Large intestine (tissue), 3 donors: ENCODE data around the gene BEND5. TPM values are rescaled to one million over a fixed set of nuclear protein-coding genes. Genes with fewer than 3 reads are reported as not detected.

Source experiments
- DNase-seq, 2 donors: peaks; one replicate each; pipeline versions ENCODE4 v3.0.0 to v3.0.0-alpha.2; 2013
- H3K27ac ChIP-seq: one replicate; pipeline ENCODE4 v1.5.1; 2013; ENCODE audit warnings: low read length
- H3K27me3 ChIP-seq: 2 replicates; pipeline ENCODE4 v1.6.1; 2013; ENCODE audit warnings: low read length; ENCODE audit not compliant: control insufficient read depth, insufficient read depth
- H3K36me3 ChIP-seq: 2 replicates; pipeline ENCODE4 v1.6.1; 2013; ENCODE audit warnings: low read length; ENCODE audit not compliant: control insufficient read depth, insufficient read depth
- H3K4me1 ChIP-seq: one replicate; pipeline ENCODE4 v1.6.1; 2013; ENCODE audit warnings: low read length; ENCODE audit not compliant: control insufficient read depth, insufficient read depth
- H3K4me3 ChIP-seq: one replicate; pipeline ENCODE4 v1.5.1; 2013; ENCODE audit warnings: low read length
- H3K9me3 ChIP-seq: one replicate; pipeline ENCODE4 v1.6.1; 2013; ENCODE audit warnings: mild to moderate bottlenecking, low read depth, low read length, moderate library complexity; ENCODE audit not compliant: control insufficient read depth
- WGBS: methylation state at CpG from one replicate; pipeline ENCODE4 v1.1.5; 2013; ENCODE audit warnings: low lambda C conversion rate; ENCODE audit not compliant: insufficient coverage; 5-methylcytosine and 5-hydroxymethylcytosine counted together
- polyA plus RNA-seq: library from polyadenylated mRNA; unstranded; fragments of 120-200 nt; gene quantifications from one replicate; pipeline ENCODE4 v1.2.1, GENCODE V29; 2013

The BEND5 gene
- polyA plus RNA-seq, 1 donor, result 7.7 TPM

DNA sequence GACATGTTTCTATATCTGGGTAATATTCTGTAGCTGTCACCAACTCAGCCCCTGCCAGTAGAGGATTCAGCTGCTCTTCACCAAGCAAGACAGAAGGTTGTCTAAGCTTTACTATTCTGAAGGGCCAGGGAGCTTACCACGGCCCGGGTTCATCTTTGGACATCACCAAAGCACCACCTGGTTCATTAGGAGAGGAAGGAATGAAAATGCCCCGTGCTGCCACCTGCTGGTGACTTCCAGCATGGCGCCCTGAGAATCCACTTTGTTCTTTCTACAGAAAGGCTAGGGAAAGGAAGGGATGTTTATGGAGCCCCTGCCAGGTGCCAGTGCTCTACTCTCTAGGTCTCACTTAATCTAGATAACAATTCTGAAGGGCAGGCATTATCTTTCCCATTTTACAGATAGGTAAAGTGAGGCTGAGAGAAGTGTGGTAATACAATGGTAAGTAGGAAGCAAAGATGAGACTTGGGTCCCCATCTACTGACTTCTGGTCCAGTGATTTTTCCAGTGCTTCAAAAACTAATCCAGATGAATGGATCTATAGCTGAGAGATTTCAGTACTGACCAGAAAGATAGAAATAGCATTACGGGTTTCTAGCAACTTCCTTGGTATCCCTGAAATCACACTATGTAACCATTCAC is 79.5 kb downstream of the BEND5 start:
- Histone ChIP-seq H3K4me1 (no peaks in the 10 kb centered on the region), H3K27me3 (peaks cover 30% of the 10 kb centered on the region), H3K36me3 (no peaks in the 10 kb centered on the region), H3K9me3 (no peaks in the 10 kb centered on the region), H3K27ac (no peak overlapping the region), H3K4me3 (no peak overlapping the region)
- DNase-seq, result peak in 1 of 2 donors; percentile 26
- WGBS, result no CpG with 5 or more reads among the region's 5 CpGs

DNA sequence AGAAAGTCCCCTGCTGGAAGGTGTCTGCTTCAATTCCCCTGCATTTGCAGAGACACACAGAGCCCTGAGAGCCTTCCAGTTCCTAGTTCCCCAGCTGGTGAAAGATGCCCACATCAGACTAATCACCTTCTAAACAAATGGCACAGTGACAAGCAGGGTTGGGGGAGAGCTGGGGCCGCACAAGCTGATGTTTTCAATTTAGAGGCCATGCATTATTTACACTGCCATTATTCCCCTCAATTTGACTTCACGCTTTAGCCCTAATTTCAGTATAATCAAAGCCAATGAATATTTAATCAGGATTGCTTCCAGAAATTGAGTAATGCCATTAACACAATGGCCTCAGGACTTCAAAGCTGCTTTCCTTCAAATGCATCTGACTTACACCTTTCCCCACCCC is 81.5 kb downstream of the BEND5 start:
- H3K4me3 ChIP-seq, result no peak overlapping the region
- H3K27me3 ChIP-seq, result peaks cover 28% of the 10 kb centered on the region
- no peak for DNase-seq
- no CpG with 5 or more reads among the region's 2 CpGs for whole genome bisulfite sequencing
- no peaks in the 10 kb centered on the region for H3K9me3 ChIP-seq
- H3K27ac ChIP-seq, result no peak overlapping the region
- no peaks in the 10 kb centered on the region for H3K36me3 ChIP-seq
- no peaks in the 10 kb centered on the region for H3K4me1 ChIP-seq

DNA sequence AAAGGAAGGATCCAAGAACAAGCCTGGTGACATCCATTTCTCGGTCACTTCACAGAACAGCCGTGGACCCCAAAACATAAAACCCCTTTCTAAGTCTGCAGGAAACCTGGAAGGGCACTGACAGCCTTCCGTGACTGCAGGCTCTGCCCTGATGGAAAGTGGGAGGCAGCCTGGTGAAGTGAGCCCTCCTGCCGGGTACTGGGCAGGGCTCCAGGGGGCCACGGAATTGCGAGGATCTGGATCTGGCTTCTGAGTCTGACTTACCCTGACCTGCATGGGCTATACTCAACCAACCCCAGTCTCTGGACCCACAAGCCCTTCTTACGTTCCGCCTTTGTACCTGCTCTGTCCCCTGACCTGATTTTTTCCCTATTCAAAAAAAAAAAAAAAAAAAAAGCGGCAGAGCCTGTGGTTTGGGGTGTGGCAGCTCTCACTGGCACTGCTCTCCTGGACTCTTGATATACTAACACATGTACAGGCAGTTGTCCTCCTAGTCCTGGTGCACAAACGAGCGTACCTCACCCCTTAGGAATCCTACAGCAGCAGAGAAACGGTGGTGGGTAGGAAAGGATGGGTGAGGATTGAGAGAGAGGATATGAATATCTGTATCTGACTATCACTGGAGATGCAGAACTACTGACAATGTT is 82.9 kb downstream of the BEND5 start:
- WGBS, result no CpG with 5 or more reads among the region's 12 CpGs

DNA sequence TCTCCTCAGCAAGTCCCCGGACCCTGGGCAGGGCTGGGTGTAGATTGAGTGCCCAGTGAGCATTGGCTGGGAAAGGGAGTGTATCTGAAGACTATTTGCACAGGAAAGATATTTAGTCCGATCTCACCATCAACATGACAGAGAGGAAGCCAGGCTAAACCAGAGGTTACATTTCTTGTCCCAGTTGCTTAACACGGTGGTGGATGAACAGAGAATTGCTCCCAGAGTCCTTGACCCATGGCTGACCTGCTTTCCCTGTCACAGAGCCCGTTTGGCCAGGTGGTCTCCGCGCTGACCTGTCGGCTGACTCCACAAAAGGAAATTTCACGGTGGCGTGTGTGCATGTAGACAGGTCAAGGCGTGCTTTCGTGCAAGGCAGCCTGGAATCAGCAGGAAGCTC is 83.5 kb downstream of the BEND5 start:
- DNase-seq, result no peak
- H3K4me1 ChIP-seq, result no peaks in the 10 kb centered on the region
- no peak overlapping the region for H3K4me3 ChIP-seq
- H3K27me3 ChIP-seq, result peaks cover 25% of the 10 kb centered on the region
- WGBS, result no CpG with 5 or more reads among the region's 11 CpGs
- H3K36me3 ChIP-seq, result no peaks in the 10 kb centered on the region
- no peak overlapping the region for H3K27ac ChIP-seq
- H3K9me3 ChIP-seq, result no peaks in the 10 kb centered on the region

More for the DNA sequence above, 82.9 kb downstream of the BEND5 start:
- H3K4me1 ChIP-seq, result no peaks in the 10 kb centered on the region
- H3K27me3 ChIP-seq, result peaks cover 25% of the 10 kb centered on the region
- H3K36me3 ChIP-seq, result no peaks in the 10 kb centered on the region
- peak in 1 of 2 donors; percentile 28 for DNase-seq
- H3K27ac ChIP-seq, result no peak overlapping the region
- H3K9me3 ChIP-seq, result no peaks in the 10 kb centered on the region
- H3K4me3 ChIP-seq, result no peak overlapping the region

DNA sequence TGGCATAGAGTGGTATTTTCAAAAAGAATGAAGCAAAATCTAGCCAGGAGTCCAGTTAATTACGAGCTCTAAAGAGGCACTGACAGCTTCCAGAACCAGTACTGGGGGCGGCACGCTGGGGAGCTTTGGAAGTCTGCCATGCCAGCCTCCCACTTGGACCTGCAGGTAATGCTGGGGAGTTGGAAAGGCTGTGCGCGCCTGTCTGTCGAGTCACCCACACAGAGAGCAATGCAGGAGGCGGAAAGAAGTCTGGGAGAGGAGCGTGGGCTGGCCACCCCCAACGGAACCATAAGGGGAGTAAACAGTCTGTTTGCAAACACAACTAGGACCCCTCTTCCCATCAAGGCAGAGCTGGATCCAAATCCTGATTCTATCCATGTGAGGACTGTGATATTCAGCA is 84.5 kb downstream of the BEND5 start:
- H3K9me3 ChIP-seq, result no peaks in the 10 kb centered on the region
- no peaks in the 10 kb centered on the region for H3K4me1 ChIP-seq
- H3K36me3 ChIP-seq, result no peaks in the 10 kb centered on the region
- no peak for DNase-seq
- H3K27ac ChIP-seq, result no peak overlapping the region
- H3K27me3 ChIP-seq, result peaks cover 25% of the 10 kb centered on the region
- no CpG with 5 or more reads among the region's 9 CpGs for WGBS
- H3K4me3 ChIP-seq, result no peak overlapping the region

DNA sequence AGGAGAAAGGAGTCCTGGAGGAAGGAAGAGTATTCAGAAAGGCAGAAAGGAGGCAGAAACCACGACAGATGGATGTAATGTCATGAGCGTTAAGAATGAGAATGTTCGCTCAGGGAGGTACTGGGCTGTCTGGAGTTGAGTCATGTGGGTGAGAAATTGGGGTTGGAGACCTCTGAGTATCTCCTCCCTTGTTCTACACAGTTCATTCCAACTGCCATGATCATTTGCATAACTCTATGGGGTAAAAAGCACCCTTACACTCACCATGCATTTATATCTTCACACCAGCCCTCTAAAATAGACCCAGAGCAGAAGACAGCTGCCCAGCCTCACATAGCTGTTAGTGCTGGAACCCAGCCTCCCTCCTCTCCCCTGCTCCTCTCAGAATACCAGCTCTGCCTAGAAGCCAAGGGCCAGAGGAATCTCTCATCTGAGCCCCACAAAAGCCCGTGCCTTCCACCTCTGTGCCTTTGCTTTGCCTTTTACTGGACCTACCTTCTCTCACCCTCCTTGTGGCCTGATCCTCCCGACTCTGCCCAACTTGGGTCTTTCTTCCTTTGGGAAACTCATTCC is 85.2 kb downstream of the BEND5 start:
- no peak overlapping the region for H3K27ac ChIP-seq
- no peaks in the 10 kb centered on the region for H3K4me1 ChIP-seq
- H3K27me3 ChIP-seq, result peaks cover 25% of the 10 kb centered on the region
- no peaks in the 10 kb centered on the region for H3K36me3 ChIP-seq
- H3K9me3 ChIP-seq, result no peaks in the 10 kb centered on the region
- 81% methylated on average over 3 of the region's 5 CpGs for WGBS
- no peak for DNase-seq
- no peak overlapping the region for H3K4me3 ChIP-seq

DNA sequence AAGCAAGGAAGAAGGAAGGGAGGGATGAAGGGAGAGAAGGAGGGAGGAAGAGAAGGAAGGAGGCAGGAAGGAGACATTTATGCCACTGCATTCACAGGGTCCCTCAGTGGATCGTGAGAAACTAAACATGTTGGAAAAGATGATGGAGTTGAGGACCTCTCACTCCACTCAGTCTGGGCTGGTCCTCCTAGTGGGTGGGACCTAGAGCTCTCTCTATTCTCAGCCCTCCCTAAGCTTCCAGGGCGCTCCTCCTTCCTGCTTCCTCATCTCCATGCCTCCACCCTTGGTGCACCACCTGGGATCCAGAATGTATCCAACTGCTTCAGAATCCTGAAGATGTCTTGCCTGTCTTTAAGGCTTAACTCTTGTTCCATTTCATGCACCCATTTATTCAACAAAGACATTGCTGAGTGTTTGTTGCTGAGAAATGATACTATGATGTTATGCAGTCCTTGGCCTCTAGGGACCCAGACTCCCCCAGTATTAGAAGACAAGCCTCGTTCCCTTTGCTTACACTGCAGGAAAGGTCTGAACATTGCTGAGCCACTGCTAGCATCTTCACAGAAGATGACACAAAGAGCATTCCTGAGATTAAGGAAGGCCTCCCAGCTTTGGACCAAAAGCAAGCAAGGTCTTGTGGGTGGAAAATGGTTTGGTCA is 88.5 kb downstream of the BEND5 start:
- no peak overlapping the region for H3K4me3 ChIP-seq
- WGBS, result no CpG with 5 or more reads among the region's 3 CpGs
- no peaks in the 10 kb centered on the region for H3K4me1 ChIP-seq
- H3K27me3 ChIP-seq, result peaks cover 12% of the 10 kb centered on the region
- H3K9me3 ChIP-seq, result no peaks in the 10 kb centered on the region
- H3K27ac ChIP-seq, result no peak overlapping the region
- no peaks in the 10 kb centered on the region for H3K36me3 ChIP-seq
- DNase-seq, result no peak

DNA sequence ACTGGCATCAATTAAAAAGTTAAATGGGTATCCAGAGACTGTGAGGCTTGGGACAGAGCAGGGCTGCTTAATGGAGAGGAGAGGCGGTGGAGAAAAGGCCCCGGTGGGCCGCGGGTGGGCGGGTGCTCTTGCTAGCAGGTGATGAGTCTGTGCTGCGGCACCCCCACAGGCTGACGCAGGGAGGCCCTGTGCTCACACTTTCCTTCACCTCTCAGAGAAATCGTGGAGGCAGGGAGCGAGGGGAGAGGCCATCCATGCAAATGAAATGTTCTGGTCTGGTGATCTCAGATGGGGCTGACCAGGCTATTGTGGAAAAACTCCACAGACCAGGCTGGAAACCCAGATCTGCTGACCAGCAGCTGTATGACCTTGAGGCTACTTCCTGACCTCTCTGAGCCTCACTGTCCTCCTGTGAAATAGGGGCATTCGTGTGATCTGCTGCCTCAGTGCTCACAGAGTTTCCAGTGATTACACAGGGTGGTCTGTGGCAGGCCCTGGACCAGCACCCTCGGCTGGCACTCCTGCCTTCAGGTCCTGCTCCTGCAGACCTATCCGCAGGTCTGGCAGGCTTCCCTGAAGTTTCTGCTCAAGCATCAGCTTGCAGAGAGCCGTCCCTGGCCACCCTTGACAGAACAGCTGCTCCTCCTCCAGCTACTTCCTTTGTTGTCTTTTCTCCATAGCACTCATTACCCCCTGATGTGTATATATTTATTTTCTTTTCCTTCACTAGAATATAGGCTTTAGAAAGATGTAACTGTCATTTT is 89.2 kb downstream of the BEND5 start:
- Histone ChIP-seq H3K27ac (no peak overlapping the region), H3K9me3 (no peaks in the 10 kb centered on the region), H3K36me3 (no peaks in the 10 kb centered on the region), H3K4me3 (no peak overlapping the region), H3K27me3 (peaks cover 6% of the 10 kb centered on the region), H3K4me1 (no peaks in the 10 kb centered on the region)
- DNase-seq, result no peak
- WGBS, result no CpG with 5 or more reads among the region's 13 CpGs

DNA sequence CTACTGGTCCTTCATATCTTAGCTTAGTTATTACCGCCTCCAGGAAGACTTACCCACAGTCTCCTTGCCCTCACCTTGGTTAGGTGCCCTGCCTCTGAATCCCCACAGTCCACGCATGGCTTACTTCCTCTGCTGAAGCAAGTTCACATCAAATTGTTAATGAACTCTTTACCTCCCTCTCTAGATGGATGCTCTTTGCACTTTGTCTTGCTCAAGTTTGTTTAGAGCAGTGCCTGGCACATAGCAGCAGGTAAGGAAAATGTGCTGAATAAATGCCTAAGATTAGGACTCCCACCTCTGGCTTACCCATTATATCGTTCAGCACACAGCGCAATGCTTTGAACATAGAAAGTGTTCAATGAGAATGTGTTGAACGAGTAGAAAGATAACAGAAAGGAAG is 90.5 kb downstream of the BEND5 start:
- 74% methylated on average over 3 of the region's 5 CpGs for WGBS
- Histone ChIP-seq H3K4me3 (no peak overlapping the region), H3K27ac (no peak overlapping the region), H3K27me3 (no peaks in the 10 kb centered on the region), H3K9me3 (no peaks in the 10 kb centered on the region), H3K36me3 (no peaks in the 10 kb centered on the region), H3K4me1 (no peaks in the 10 kb centered on the region)
- no peak for DNase-seq

DNA sequence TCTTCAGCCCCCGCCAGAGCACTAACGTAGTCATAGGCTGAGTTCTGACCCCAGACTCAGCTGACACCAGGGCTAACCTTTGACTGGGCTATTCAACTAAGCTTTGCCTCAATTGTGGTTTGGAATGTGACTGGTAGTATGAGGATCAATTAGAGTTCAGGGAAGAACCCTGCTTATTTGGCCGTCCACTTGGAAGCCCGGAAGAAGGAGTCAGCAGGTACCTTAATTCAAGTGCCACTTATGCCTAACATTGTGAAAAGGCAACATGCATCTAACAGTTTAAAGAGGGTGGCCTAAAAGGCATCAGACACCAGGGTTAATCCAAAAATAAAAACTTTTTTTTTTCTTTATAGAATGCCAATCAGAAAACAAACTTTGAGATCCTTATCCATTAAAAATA is 92.3 kb downstream of the BEND5 start:
- no peak overlapping the region for H3K4me3 ChIP-seq

More for the DNA sequence above, 92.3 kb downstream of the BEND5 start:
- no peak overlapping the region for H3K27ac ChIP-seq
- WGBS, result no CpG with 5 or more reads among the region's 4 CpGs
- no peaks in the 10 kb centered on the region for H3K36me3 ChIP-seq
- no peak for DNase-seq
- peaks cover 2% of the 10 kb centered on the region for H3K4me1 ChIP-seq
- no peaks in the 10 kb centered on the region for H3K9me3 ChIP-seq
- no peaks in the 10 kb centered on the region for H3K27me3 ChIP-seq
